ENCODE measurements around the gene COL4A1. TPM values are rescaled to one million over a fixed set of nuclear protein-coding genes. Genes with fewer than 3 reads are reported as not detected.
A peak's percentile ranks its signal among the peaks of the same experiment; 100 is the strongest.

The COL4A1 gene
- total RNA-seq, 4 donors from 2014 or later = 278 to 618 (median 440) TPM

- Histone ChIP-seq H3K27me3 (no peaks in the 10 kb centered on the region), H3K27ac (peak overlapping the region; percentile 5 to 99 (median 95)), H3K9me3 (no peaks in the 10 kb centered on the region), H3K4me3 (no peak overlapping the region), H3K4me1 (peaks cover 30 to 100% (median 35%) of the 10 kb centered on the region in 3 donors), H3K36me3 (no peaks in the 10 kb centered on the region)
- no peak for ATAC-seq
- 56 to 57% methylated on average over 6 to 8 of the region's 8 CpGs for WGBS, 2 donors (ENCODE audit: low coverage in 1 of 2)
- TF ChIP-seq POLR2AphosphoS5 (IDR thresholded peaks at IDR 0.05) = peak; percentile 23
- TF ChIP-seq POLR2A (IDR thresholded peaks at IDR 0.05) = no peak
These were observed 27.3 kb upstream of the COL4A1 start for GRCh38 chr13:110334256-110334655.

- Histone ChIP-seq H3K9me3 (no peaks in the 10 kb centered on the region), H3K27me3 (no peaks in the 10 kb centered on the region), H3K4me3 (no peak overlapping the region), H3K4me1 (peaks cover 27 to 100% (median 31%) of the 10 kb centered on the region in 3 donors), H3K27ac (peak overlapping the region; percentile 5 to 99 (median 95)), H3K36me3 (no peaks in the 10 kb centered on the region)
- TF ChIP-seq POLR2AphosphoS5 (IDR thresholded peaks at IDR 0.05) = no peak
- TF ChIP-seq EP300 (IDR thresholded peaks at IDR 0.05) = no peak
- TF ChIP-seq, protein P1, sequence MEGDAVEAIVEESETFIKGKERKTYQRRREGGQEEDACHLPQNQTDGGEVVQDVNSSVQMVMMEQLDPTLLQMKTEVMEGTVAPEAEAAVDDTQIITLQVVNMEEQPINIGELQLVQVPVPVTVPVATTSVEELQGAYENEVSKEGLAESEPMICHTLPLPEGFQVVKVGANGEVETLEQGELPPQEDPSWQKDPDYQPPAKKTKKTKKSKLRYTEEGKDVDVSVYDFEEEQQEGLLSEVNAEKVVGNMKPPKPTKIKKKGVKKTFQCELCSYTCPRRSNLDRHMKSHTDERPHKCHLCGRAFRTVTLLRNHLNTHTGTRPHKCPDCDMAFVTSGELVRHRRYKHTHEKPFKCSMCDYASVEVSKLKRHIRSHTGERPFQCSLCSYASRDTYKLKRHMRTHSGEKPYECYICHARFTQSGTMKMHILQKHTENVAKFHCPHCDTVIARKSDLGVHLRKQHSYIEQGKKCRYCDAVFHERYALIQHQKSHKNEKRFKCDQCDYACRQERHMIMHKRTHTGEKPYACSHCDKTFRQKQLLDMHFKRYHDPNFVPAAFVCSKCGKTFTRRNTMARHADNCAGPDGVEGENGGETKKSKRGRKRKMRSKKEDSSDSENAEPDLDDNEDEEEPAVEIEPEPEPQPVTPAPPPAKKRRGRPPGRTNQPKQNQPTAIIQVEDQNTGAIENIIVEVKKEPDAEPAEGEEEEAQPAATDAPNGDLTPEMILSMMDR (IDR thresholded peaks at IDR 0.05) = no peak
- no peak for TF ChIP-seq POLR2A (IDR thresholded peaks at IDR 0.05)
- no peak for ATAC-seq
- 73 to 79% methylated on average over 3 to 6 of the region's 12 CpGs for WGBS, 2 donors (ENCODE audit: low coverage in 1 of 2)
These were observed 26.9 kb upstream of the COL4A1 start for GRCh38 chr13:110333837-110334236.

DNA sequence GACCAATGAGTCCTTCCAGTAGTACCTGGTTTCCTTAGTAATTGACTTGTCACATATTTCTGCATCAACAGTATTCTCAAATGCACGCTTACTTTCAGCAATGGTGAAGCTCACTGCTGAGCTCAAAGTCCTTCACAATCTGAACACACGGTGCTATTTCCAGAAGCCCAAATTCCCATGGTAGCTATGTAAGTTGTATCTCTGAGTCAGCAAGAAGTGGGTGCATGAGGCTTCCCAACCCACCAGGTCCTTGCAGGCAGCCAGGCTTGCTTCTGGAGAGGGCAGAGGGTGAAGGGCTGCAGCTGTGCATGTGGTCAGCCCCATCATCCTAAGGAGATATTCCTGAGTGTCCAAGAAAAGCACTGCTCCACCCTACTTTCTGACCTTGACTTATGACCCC, 25.8 kb upstream of the COL4A1 start:
- WGBS, 2 donors (ENCODE audit: low coverage in 1 of 2) = 38 to 50% methylated on average over 1 to 2 of the region's 2 CpGs

DNA sequence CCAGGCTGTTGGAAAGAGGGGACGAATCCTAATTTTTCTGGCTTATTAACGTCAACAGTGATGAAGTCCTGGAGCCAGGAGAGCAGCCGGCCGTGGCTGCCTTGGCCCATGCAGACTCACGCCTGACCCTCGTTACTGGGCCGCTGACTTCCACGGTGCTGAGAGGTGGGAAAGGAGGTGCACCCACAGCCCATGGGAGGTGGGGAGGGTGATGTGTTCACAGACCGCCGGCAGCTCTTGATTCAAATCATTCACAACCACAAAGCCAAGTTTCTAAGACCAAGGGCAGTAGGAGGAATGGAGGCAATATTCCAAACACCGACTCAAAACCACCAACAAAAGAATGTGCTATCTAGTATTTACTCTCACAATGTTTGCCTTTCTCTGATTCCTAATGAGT, 24.4 kb upstream of the COL4A1 start:
- no peak overlapping the region for H3K4me3 ChIP-seq
- H3K4me1 ChIP-seq = peaks cover 9 to 100% (median 17%) of the 10 kb centered on the region in 3 donors

More for the DNA sequence above, 25.8 kb upstream of the COL4A1 start:
- peaks cover 21 to 100% (median 23%) of the 10 kb centered on the region in 3 donors for H3K4me1 ChIP-seq
- H3K36me3 ChIP-seq = no peaks in the 10 kb centered on the region
- no peaks in the 10 kb centered on the region for H3K9me3 ChIP-seq
- H3K27me3 ChIP-seq = no peaks in the 10 kb centered on the region
- no peak for ATAC-seq
- TF ChIP-seq, protein P1 (IDR thresholded peaks at IDR 0.05) = no peak
- TF ChIP-seq POLR2A (IDR thresholded peaks at IDR 0.05) = no peak
- no peak for TF ChIP-seq EP300 (IDR thresholded peaks at IDR 0.05)
- TF ChIP-seq POLR2AphosphoS5 (IDR thresholded peaks at IDR 0.05) = no peak
- no peak overlapping the region for H3K4me3 ChIP-seq
- H3K27ac ChIP-seq = peak overlapping the region in 3 of 4 donors; percentile 94 to 99 (median 96)

GRCh38 chr13:110330491-110331011, 23.6 kb upstream of the COL4A1 start:
- peak overlapping the region; percentile 84 to 99 (median 96) for H3K27ac ChIP-seq
- 43 to 56% methylated on average over 5 to 6 of the region's 11 CpGs for WGBS, 2 donors (ENCODE audit: low coverage in 1 of 2)
- H3K4me1 ChIP-seq = peaks cover 6 to 100% (median 20%) of the 10 kb centered on the region in 3 donors
- H3K27me3 ChIP-seq = no peaks in the 10 kb centered on the region
- no peaks in the 10 kb centered on the region for H3K9me3 ChIP-seq
- TF ChIP-seq EP300 (IDR thresholded peaks at IDR 0.05) (no peak), POLR2AphosphoS5 (IDR thresholded peaks at IDR 0.05) (peak; percentile 67), POLR2A (IDR thresholded peaks at IDR 0.05) (no peak)
- peak; percentile 41 for ATAC-seq
- no peaks in the 10 kb centered on the region for H3K36me3 ChIP-seq
- H3K4me3 ChIP-seq = peak overlapping the region; percentile 8 to 35

More for the DNA sequence above, 24.4 kb upstream of the COL4A1 start:
- Histone ChIP-seq H3K36me3 (no peaks in the 10 kb centered on the region), H3K27ac (peak overlapping the region; percentile 84 to 99 (median 96)), H3K9me3 (no peaks in the 10 kb centered on the region), H3K27me3 (no peaks in the 10 kb centered on the region)
- WGBS, 2 donors (ENCODE audit: low coverage in 1 of 2) = 5 to 15% methylated on average over 3 to 7 of the region's 11 CpGs
- no peak for ATAC-seq
- no peak for TF ChIP-seq POLR2A (IDR thresholded peaks at IDR 0.05)
- TF ChIP-seq POLR2AphosphoS5 (IDR thresholded peaks at IDR 0.05) = peak; percentile 16

DNA sequence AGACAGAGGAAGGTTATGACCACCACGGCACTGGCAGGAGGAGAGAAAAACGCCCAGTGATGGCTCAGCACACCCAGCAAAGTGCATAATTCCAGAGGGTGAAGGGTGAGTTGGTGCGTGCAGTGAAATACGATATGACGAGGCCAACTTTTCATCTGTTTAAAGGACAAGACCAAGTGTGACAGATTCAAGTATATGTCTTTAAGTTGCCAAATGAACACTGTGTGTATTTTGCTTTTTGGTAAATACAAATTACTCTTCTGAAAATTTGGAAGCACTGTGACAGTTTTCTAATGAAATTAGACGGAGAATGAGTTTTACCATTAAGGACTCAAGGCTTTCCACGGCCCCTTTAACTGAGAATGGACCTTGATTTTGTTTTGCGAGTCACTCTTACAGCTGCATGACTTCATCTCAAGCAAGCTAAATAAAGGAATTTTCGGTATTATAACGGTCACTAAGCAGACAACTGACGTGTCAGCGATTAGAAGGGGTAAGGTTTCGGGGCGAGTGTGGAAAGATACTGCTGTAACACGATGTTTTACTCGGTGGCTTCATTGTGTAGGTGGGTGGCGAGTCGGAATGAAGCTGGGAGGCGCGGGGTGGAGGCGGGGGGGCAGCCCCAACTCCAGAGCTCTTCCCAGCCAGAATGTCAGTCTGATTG, 23.0 kb upstream of the COL4A1 start:
- peak overlapping the region; percentile 8 to 35 for H3K4me3 ChIP-seq
- H3K27me3 ChIP-seq = no peaks in the 10 kb centered on the region
- TF ChIP-seq, protein P1 (IDR thresholded peaks at IDR 0.05) = no peak
- TF ChIP-seq POLR2AphosphoS5 (IDR thresholded peaks at IDR 0.05) (peak; percentile 52), POLR2A (IDR thresholded peaks at IDR 0.05) (peak in 1 of 2 donors; percentile 13), EP300 (IDR thresholded peaks at IDR 0.05) (no peak)

More for the DNA sequence above, 23.0 kb upstream of the COL4A1 start:
- peaks cover 6 to 100% (median 26%) of the 10 kb centered on the region in 3 donors for H3K4me1 ChIP-seq
- H3K36me3 ChIP-seq = no peaks in the 10 kb centered on the region
- H3K9me3 ChIP-seq = no peaks in the 10 kb centered on the region
- 27 to 32% methylated on average over 16 to 17 of the region's 21 CpGs for WGBS, 2 donors (ENCODE audit: low coverage in 1 of 2)
- peak overlapping the region; percentile 84 to 99 (median 96) for H3K27ac ChIP-seq
- peak; percentile 29 for ATAC-seq

All from gastroesophageal sphincter (tissue), 4 donors.